CD4-positive, alpha-beta T cell treated with Interleukin-10 for 1 hour (primary cell): Measurements from ENCODE around the gene CATSPERB.
"Not testable (repeated sequence)": the region's sequence is repeated elsewhere in the genome, so short reads cannot be mapped to it uniquely, and the experiment has no call there.

ENCODE experiments used
- DNase-seq: peaks from one replicate; pipeline ENCODE4 v3.0.0-alpha.2; 2020

The CATSPERB gene

DNA sequence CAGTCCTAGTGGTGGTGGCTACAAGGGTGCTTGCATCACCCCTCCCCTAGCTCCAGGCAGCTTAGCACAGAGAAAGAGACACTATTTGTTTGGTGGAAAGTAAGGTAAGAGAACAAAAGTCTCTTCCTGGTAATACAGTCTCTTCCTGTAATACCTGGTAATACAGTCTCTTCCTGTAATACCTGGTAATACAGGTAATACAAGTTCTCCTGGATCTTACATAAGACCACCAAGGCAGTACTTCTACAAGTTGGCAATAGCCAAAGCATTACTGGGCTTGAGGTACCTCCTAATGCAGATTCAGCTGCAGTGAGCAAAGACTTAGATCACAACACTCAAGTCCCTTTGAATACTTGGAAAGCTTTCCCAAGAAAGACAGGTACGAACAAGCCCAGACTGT lies 77.0 kb downstream of the CATSPERB start:
- no peak for DNase-seq

DNA sequence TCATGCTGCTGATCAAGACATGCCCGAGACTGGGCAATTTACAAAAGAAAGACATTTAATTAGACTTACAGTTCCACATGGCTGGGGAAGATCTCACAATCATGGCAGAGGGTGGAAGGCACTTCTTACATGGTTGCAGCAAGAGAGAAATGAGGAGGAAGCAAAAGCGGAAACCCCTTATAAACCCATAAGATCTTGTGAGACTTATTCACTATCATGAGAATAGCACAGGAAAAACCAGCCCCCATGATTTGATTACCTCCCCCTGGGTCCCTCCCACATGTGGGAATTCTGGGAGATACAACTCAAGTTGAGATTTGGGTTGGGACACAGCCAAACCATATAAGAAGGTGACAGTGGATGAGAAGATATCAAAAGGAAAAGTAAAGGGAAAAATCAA lies 78.4 kb downstream of the CATSPERB start:
- no peak for DNase-seq

GRCh38 chr14:91649930-91650329 lies 82.0 kb downstream of the CATSPERB start:
- DNase-seq, result peak; percentile 45

GRCh38 chr14:91647856-91648255 lies 84.0 kb downstream of the CATSPERB start:
- no peak for DNase-seq

GRCh38 chr14:91636604-91637003 lies 95.3 kb downstream of the CATSPERB start:
- DNase-seq, result no peak

GRCh38 chr14:91624757-91625156 lies 107.1 kb downstream of the CATSPERB start:
- no peak for DNase-seq

GRCh38 chr14:91614187-91614586 lies 117.7 kb downstream of the CATSPERB start:
- no peak for DNase-seq

DNA sequence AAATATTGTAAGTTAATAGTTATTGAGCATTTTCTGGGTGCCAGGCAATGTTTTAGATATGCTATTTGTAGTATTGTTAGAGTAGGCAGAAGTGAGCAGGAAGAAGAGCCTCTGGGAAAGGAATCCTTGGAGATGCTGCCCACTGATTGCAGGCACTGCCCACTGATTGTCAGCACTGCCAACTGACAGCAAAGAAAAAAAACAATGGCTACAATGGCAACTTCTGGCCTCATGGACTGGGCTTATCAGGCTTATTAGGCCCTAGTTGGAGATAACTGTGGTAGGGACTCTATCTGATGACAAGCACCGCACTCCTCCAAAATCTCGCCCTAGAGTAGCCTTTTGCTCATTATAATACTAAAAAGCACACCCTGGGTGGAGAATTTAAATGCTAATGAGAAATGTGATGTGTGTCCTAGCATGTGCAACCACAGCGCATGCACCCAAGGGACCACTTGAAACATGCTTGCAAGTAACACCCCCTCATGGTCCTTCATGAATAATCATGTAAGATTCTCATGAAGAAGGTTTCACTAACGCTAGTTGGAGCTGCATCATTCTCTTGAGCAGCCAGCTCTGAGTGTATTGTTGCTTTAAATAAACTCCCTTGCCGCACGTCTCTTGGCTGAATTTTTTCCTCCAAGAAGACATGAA lies 118.3 kb downstream of the CATSPERB start:
- no peak for DNase-seq

DNA sequence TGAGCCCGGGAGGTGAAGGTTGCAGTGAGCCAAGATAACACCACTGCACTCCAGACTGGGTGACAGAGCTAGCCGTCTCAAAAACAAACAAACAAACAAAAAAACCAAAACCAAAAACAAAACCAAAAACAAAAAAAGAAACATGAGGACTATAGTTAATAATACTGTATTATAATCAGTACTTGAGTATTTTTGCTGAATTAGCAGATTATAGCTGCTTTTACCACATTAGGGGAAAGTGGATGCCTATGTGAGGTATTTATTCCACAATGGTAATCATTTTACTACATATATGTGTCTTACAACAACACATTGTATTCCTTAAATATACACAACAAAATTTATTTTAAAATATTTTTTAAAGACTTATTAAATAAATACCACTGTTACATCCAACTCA lies 120.4 kb downstream of the CATSPERB start:
- DNase-seq, result no peak

GRCh38 chr14:91609161-91609560 lies 122.7 kb downstream of the CATSPERB start:
- DNase-seq, result no peak

- no peak for DNase-seq
Observed at GRCh38 chr14:91607322-91608047, 124.4 kb downstream of the CATSPERB start.

DNA sequence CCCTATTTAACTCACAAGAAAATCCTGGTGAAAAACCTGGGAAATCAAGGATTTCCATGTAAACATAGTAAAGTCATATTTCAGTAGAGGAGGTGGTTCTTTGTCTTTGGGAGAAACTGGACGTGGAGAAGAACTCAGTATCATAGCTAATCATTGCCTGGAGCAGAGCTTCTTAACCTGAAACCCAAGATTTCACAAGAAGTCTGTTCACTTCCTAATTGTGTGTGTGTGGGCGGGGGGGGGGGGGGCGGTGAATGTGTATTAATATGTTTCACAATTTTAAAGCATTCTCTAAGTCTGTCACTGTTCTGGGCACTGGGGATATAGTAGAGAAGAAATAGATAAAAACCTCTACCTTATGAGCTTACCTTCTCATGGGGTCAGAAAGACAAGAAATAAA lies 125.0 kb downstream of the CATSPERB start:
- DNase-seq, result no peak

- not testable (repeated sequence) for DNase-seq
Observed at GRCh38 chr14:91604611-91605010, 127.3 kb downstream of the CATSPERB start.

GRCh38 chr14:91599994-91600393 lies 131.9 kb downstream of the CATSPERB start:
- no peak for DNase-seq

DNA sequence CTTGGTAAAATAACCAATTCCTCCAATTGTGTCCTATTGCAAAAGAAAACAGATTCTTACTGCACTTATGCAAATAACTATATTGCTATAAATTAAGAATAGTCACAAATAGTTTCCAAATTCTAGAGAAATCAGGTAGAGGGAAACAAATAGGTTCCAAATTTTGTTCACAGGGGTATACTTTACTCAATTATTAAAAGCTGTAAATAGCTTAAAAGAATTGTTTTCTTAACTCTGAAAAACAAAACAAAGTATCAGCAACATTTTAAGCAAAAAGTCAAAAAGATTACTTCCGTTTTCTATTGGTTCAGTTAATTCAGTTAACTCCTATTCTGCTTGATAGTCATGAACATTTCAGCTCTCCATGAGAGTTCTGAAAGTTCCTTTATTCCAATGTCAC lies 136.2 kb downstream of the CATSPERB start:
- no peak for DNase-seq

DNA sequence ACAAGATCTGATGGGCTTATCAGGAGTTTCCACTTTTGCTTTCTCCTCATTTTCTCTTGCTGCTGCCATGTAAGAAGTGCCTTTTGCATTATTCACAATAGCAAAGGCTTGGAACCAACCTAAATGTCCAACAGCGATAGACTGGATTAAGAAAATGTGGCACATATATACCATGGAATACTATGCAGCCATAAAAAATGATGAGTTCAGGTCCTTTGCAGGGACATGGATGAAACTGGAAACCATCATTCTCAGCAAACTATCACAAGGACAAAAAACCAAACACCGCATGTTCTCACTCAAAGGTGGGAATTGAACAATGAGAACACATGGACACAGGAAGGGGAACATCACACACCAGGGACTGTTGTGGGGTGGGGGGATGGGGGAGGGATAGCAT lies 137.9 kb downstream of the CATSPERB start:
- not testable (repeated sequence) for DNase-seq

DNA sequence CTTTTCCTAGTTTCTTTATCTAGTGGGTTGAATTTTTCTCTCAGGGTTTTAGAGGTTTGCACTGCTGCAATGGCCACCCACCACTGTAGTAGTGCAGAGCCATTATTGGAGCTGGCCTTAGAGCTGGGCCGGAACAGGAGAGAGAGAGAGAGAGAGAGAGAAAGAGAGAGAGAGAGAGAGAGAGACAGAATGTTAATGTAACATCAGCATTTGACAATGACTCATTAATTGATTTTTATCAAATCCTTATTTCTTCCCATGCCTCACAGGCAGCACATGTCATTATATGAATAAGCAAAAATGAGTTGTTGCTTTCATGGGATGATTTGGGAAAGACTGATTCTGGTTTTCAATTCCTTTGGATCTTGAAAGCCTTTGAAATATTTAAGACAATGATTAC lies 145.5 kb downstream of the CATSPERB start:
- DNase-seq, result no peak

DNA sequence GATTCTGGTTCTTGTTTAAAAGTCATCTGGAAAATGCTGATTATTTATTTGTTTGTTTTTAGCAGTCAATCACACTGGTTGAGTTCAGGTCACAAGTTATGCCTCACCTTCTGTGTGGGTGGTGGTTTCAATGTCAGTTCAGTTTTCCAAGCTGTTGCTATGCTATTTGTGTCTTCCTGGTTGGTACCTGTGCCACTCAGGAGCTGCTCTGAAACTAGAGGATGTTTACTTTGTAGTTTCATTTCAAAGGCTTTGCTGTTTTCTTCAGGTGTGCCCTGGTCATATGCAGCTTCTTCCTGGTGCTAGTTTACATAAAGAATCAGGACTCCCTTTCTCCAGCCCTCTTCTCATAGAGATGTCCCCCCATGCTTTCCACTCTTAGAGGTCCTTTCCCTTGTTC lies 146.0 kb downstream of the CATSPERB start:
- DNase-seq, result no peak

- no peak for DNase-seq
Observed at GRCh38 chr14:91582761-91583160, 149.1 kb downstream of the CATSPERB start.

- DNase-seq, result no peak
Observed at GRCh38 chr14:91580876-91581577, 150.9 kb downstream of the CATSPERB start.

GRCh38 chr14:91577632-91578233 lies 154.2 kb downstream of the CATSPERB start:
- no peak for DNase-seq

GRCh38 chr14:91575469-91576208 lies 156.2 kb downstream of the CATSPERB start:
- DNase-seq, result no peak
